COR-L47 (cell line): ENCODE data around the gene PLCB1.
"Not testable (repeated sequence)": the region's sequence is repeated elsewhere in the genome, so short reads cannot be mapped to it uniquely, and the experiment has no call there.

Experiments
- DNase-seq: peaks from one replicate; lab custom pipeline; 2025; lab: John Stamatoyannopoulos, UW

Gene PLCB1

GRCh38 chr20:8443464-8444072, 311.5 kb downstream of the PLCB1 start:
- no peak for DNase-seq

- no peak for DNase-seq
Observed at GRCh38 chr20:8447262-8448120, 315.4 kb downstream of the PLCB1 start.

- no peak for DNase-seq
Observed at GRCh38 chr20:8449123-8449522, 317.1 kb downstream of the PLCB1 start.

- DNase-seq = peak; percentile 31
Observed at GRCh38 chr20:8454137-8454712, 322.2 kb downstream of the PLCB1 start.

GRCh38 chr20:8456765-8457164, 324.7 kb downstream of the PLCB1 start:
- no peak for DNase-seq

- no peak for DNase-seq
Observed at GRCh38 chr20:8457978-8458377, 325.9 kb downstream of the PLCB1 start.

GRCh38 chr20:8461186-8461585, 329.1 kb downstream of the PLCB1 start:
- DNase-seq = no peak

- no peak for DNase-seq
Observed at GRCh38 chr20:8464368-8464767, 332.3 kb downstream of the PLCB1 start.

- DNase-seq = not testable (repeated sequence)
Observed at GRCh38 chr20:8466781-8467180, 334.7 kb downstream of the PLCB1 start.

- DNase-seq = no peak
Observed at GRCh38 chr20:8470156-8470555, 338.1 kb downstream of the PLCB1 start.

- DNase-seq = peak; percentile 69
Observed at GRCh38 chr20:8471465-8471864, 339.4 kb downstream of the PLCB1 start.

GRCh38 chr20:8473459-8473858, 341.4 kb downstream of the PLCB1 start:
- DNase-seq = no peak

GRCh38 chr20:8474027-8474668, 342.1 kb downstream of the PLCB1 start:
- DNase-seq = no peak

- DNase-seq = no peak
Observed at GRCh38 chr20:8476021-8476420, 344.0 kb downstream of the PLCB1 start.

GRCh38 chr20:8480597-8480996, 348.5 kb downstream of the PLCB1 start:
- DNase-seq = no peak

GRCh38 chr20:8487696-8488095, 355.6 kb downstream of the PLCB1 start:
- DNase-seq = no peak

- DNase-seq = no peak
Observed at GRCh38 chr20:8489094-8489883, 357.2 kb downstream of the PLCB1 start.

- DNase-seq = no peak
Observed at GRCh38 chr20:8490076-8490830, 358.2 kb downstream of the PLCB1 start.

- no peak for DNase-seq
Observed at GRCh38 chr20:8492173-8492572, 360.1 kb downstream of the PLCB1 start.

- no peak for DNase-seq
Observed at GRCh38 chr20:8498571-8498970, 366.5 kb downstream of the PLCB1 start.

GRCh38 chr20:8504030-8504429, 372.0 kb downstream of the PLCB1 start:
- DNase-seq = no peak
